HG02798 (cell line): ENCODE results near the gene EHD4.

ENCODE experiments used
- ATAC-seq: cut with Tn5 transposase; IDR thresholded peaks from one replicate; pipeline ENCODE4 v1.9.1; 2021; ENCODE audit warnings: mild to moderate bottlenecking; ENCODE audit not compliant: unreplicated experiment, poor library complexity

Gene EHD4

DNA sequence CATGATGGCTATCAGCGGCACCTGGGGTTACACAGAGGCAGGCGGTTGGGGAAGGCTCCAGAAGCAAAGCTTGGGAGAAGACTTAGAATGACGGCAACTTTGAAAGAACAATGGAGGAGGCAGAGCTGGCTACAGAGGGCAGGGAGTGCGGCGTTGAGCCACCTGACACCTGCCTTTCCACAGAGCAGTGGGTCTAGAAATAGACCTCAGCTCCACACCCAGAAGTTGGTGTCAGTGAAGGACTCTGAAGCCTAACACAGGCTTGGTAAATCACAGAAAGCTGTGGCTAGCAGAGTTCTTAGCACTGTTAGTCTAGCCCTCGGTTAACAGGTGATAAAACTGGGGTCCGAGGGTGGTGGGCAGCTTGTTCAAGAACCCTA, 23.1 kb upstream of the EHD4 start:
- no peak for ATAC-seq

DNA sequence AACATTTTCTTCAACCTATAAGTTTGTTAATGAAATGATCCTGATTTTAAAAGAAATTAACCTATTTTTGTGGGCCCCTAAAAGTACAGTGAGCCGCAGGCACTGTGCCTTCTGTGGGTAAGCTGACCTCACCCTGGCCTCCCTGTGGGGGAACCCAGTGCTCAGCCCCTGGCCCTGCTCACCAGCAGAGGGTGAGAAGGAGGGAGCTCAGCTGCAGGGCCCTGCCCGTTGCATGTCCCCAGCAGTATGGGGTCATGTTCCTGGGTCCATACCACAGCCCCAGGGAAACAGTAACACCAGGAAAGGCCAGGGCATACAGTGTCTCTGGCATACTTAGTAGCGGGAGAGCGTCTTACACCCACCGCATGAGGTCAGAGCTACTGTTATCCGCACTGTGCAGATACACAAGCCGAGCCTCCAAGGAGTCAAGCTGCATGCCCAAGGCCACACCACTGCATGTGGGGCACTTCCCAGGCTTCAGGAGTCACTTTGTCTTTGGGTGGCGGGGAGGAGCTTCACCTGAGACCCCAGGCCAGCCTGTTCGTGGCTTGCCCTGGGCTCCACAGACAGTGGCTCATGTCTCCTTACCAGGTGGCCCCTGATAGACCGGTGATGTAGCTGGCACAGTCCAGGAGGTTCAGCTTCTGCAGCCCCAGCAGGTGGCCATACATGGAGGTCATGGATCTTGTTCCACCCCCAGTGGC, 22.6 kb upstream of the EHD4 start:
- ATAC-seq = no peak

DNA sequence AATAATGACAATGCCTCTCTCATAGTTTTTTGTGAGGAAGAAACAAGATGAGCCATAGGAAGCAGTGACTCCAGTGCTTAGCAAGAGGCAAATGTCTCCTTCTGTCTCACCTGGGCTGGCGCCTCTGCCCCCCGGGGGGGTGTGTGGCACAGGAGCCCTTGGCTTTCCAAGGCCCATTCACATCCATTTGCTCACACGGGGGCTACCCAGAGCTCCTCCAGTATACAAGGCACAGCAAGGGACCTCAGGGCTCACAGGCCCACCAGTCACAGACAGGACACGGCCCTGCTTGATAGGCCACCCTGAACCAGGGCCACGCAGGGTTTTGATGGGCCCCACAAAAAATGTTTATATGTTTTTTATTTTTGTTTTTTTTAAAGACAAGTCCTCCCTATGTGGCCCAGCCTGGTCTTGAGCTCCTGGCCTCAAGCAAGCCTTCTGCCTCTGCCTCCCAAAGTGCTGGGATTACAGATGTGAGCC, 21.9 kb upstream of the EHD4 start:
- ATAC-seq = no peak

DNA sequence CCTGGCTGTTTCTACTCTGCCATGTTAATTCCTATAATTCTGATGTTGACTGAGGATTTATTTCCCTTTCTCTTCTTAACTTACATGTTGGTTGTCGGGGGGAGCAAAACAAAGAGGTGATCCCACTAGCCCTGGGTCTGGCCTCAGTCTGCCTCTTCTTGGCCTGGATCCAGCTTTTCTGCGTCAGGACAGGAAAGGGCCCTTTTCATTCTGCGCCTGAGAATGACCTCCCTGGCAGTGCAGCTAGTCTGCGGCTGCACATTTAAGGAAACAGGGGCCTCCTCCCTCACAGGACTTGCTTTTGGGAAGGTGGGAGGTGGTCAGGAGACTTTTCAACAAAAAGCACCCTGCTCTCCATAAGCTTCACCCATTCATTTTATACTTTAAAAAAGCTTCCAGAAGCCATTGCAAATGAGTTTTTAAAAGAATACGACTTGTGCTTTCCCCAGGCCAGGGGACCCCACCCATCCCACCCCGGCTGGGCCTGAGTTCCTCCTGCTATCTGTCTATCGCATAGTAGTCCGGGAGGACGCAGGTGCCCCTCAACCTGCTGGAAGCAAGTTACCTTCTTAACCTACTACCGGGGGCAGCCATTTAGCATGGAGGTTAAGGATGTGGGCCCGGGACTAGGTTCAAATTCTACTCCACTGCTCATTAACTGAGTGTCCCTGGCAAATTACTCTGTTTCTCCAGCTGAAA, 21.3 kb upstream of the EHD4 start:
- ATAC-seq = no peak

DNA sequence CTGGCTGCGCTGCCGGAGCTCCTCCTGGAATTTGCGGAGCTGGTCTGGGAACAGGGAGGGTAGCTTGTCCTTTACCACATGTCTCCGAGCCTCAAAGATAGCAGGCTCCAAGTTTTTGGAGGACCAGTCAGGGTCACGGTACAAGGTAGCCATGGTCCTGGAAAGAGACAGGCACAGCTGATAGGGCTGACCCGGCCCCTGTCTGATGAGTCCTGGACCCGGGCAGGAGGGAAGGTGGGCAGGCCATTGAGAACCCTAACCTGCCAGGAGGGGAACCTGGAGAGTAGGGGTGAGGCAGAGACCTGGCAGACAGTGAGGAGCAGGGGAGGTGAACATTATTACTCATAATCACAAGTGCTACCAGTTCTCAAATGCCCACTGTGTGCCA, 20.4 kb upstream of the EHD4 start:
- no peak for ATAC-seq

DNA sequence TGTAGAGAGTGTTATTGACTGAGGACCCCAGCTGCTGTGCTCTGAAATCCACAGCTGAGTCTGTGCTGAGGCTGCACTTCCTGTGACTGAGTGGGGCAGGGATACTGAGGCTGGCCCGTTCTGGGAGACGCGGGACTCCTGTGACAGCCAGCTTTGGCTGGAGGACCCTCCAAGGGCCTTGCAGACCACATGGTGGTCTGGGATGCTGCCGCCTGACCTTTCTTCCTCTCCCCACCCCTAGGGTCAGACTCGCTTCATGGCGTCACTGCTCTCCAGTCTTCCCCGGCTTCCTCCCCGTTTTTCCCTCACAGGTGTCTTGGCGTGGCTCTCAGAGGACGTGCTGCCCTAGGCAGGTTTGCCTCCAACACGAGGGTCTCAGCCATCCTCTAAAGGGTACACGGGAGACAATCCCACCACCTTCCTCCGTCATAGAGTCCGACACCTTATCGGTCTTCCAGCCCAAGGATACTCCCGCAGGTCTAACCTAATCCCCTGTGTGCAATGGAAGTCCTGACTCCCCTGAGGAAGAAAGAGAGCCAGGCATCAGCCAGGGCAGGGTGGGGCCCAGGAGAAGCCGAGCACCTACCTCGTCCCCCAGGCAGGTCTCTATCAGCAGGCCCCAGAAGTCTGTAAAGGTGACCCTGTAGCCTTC, 19.9 kb upstream of the EHD4 start:
- ATAC-seq = no peak

DNA sequence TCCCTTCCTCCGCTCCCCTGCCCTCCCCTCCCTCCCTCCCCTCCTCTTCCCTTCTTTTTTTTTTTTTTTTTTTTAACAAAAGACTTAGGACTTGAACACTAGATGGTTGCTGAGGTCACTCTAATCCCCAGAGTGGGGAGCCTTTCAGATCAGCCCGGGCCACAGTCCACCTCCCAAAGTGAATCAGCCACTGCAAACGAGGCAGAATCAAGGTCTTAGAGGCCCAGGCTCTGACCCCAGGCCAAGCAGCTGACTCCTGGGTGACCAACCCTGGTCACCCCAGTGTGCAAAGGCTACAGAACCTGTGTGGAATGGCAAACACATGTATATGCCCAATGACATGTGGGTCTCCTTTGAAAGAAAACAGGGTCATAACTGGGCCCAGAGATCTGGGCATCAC, 18.3 kb upstream of the EHD4 start:
- no peak for ATAC-seq

DNA sequence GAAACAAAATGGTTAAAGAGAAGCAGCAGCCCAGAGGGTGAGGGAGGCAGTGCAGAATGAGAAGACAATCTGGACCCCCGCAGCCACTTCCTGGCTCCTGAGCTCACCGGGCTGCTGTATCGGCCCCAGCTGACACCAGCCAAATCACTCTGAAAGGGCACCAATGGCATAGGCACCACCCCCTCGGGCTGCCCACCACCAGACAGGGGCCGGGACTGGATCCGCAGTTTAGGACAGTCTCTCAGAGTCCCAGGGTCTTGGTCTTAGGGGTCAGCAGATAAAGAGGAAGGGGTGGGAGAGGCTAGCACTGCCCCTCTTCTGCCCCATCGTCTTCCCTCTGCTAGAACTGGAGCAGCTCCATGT, 17.9 kb upstream of the EHD4 start:
- no peak for ATAC-seq

DNA sequence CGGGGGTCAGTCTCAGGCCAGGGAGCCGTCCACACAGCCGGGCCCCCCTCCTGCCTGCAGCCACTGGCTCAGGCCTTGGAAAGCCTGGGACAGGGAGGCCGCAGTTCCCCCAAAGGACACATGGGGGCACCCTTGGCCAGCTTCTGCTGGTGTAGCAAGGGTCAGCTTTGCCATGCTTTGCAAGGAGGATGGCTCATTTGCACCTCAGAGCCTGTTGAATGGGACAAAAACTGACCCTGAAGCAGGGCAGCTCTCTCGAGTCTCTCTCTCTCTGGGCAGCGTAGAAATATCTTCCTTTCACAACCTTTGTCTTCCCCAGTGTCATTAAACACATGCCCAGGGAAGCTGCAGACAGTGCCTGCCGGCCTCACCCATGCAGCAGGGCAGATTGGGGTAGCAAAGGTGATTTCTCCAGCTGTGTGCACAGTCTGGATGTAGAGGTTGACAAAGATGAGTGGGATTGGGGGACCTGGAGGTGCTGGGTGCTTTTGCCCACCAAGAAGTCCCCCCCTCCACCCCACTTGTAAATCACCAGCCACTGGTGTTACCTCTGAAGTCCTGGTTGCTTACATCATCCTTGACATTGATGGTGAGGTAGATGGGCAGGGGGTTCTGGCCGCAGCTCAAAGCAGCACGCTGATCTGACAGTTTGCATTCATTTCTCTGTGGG, 17.4 kb upstream of the EHD4 start:
- peak; percentile 72 for ATAC-seq

DNA sequence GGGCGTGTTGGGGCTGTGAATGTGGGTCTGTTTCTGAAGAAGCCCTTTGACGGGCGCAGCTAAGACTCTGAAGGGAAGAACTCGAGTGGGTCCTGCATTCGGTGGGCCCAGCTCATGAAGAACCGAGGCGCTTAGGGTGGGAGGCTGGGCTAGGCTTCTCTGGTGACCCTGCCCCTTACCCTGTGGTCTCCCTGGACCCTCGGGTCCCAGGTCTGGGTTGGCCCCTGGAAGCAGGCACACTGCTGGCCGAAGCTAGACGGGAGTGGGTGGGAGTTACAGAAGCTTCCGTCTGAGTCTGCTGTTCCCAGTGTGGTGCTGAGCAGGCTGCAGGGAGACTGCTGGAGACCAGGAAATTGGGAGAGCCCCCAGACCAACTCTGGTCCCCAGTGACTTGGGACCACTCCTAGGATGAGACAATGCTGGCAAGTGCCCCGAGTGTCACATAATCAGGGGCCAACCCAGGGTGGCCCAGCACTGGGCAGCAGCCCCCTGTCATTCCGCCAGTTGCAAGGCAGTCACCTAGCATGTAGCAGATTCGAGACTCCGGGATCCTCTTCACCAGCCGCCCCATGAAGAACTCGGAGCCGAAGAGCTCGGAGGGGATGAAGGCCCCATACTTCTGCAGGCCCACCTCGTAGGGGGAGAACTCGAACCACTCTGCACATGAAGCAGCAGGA, 16.7 kb upstream of the EHD4 start:
- no peak for ATAC-seq

DNA sequence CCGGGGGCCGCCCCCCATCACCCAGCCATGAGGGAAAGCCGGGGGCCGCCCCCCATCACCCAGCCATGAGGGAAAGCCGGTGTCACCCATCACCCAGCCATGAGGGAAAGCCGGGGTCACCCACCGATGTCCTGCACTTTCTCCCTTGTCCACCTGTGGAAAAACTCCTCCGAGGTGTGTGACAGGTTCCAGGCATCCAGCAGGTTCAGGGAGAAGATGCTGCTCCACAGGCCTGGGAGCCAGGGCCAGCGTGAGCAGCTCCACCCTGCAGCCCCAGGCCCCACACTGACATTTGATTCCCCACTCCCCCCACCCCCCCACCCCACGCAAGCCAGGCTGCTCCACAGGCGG, 15.5 kb upstream of the EHD4 start:
- ATAC-seq = no peak

DNA sequence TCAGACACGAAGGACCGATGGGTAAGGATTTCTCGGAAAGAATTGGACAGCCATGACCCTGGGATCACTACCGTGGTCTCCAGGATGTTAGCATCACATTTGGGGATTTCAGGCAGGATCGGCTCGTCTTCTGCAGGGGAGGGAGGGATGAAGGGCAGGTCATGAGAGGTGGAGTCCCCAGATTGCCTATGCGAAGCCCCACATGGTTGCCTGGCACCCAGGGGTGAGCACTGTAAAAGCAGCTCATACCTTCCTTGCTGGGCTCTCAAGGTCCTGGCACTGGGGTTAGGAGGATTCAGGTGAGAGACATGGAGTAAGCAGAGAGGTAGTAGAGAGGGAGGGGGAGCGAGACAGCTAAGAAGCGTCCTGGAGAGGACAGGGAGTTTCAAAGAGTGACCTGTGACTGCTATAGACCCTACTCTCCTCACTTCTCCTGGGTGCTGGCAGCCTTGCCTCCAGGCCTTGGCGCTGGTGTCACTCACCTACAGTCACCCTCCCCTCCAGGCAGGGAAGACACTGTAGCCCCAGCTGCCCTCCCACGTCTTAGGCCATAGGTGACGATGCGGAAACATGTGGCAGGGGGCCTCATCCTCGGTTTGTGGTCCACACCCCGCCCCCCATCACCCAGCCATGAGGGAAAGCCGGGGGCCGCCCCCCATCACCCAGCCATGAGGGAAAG, 15.0 kb upstream of the EHD4 start:
- ATAC-seq = no peak

DNA sequence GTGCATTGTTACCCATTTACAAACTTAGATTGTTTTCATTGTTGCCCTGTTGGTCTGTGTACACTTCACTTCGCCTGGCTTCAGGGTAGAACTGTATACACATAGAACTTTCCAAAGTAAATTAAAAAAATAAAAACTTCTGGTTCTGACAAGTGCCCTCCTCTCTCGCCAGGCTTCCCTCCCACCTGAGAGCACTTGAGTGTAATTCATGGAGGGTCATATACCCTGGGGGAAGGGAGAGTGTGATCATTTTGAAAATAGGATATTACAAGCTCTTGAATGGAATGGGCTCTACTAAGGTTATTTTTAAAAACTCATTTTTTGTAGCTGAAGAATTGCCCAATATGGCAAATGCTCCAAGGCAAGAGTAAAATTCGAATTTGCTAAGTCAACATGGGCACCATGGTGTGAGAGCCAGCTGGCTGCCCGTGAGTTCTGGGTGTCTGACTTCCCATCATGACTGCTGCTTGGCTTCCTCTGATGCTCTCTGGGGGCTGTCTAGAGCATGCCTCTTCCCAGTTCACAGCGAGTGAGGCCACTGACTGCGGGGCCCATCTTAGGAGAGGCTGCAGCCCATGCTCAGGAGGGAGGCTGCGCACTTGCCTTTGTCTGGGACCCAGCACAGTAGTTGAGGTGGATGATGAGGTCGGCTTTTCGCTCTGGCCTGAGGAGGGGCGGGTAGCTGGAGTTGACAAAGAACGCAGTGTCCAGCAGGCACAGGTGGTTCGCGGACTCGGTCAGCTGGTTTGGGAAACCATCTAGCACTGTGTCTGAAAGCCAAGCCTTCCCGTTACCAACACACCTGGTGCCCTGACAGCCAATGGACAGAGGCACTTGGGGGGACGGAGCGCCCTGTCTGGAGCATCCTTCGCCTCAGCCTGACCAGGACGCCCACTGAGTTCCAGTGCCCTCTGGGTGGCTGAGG, 13.1 kb upstream of the EHD4 start:
- no peak for ATAC-seq

DNA sequence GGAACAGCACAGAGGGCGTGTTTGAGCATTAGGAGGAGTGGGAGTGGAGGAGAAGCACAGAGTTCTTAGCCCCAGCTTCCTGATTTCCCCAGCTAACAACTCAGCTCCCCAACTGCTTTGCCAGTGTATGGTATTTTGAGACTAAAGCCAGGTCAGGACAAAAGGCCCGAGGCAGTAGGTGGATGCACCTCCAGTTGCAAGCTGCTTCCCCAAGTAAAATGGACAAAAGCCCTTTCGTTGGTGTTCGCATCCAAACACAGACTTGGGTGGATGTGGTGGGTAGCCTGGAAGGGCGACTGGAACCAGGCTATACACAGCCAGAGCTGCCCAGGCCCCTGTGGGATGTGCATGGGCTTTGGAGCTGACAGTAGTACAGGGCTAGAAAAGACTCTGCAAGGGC, 12.3 kb upstream of the EHD4 start:
- no peak for ATAC-seq

DNA sequence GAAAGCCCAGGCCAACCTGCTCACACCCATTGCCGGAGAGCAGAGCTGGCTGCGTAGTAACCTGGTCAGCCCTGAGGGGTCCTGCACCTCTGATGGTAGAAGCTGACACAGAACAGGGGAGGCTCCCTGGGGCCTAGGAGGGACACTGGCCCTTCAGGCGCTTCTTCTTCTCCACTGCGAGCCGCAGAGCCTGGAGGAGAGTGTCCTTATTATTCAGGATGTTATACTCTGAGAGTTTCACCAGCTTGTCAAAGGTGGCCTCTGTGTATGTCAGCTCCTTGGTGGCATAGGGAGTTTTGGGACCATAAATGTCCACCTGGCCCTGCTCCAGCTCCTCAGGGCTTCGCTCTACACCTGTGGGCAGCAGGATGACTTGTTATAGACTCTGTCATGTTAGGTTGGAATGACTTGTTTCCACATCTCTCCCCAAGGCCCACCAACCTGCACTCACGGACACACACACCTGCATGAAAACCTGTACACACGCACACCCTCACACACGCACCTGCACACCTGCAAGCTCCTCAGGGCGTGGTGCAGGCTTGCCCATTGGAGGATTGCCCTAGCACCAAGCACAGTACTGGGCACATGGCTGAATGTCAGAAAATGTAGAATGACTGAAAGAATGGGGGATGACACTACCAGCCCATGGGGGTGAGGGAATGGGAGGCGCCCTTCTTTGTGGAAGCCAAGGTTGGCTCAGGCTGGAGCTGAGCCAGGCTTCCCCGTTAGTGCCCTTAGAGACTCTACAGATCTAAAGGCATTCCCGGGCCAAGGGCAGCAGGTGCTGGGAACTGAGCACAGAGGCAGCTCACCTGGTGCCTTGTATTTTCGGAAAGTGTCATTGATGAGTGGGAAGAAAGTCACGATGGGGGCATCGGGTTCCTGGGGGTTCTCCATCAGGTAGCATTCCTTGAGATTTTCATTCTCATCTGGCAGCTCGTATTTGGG, 11.5 kb upstream of the EHD4 start:
- no peak for ATAC-seq

DNA sequence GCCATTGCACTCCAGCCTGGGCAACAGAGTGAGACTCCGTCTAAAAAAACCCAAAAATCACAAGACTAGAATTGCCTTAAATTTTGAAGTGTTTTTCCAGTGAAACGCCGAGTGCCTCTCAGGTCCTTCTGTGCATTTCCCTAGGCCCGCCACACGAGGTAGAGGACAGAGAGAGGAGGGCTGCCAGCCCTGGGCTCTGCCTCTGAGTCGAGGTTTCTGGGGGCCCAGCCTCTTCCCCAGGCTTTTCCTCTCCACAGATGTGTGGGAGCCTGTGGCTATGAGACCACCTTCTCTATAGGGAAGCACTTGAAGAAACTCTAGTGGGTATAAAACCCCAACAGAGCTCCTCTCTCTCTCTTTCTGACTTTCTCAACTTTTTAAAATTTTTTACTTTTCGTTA, 10.9 kb upstream of the EHD4 start:
- no peak for ATAC-seq

DNA sequence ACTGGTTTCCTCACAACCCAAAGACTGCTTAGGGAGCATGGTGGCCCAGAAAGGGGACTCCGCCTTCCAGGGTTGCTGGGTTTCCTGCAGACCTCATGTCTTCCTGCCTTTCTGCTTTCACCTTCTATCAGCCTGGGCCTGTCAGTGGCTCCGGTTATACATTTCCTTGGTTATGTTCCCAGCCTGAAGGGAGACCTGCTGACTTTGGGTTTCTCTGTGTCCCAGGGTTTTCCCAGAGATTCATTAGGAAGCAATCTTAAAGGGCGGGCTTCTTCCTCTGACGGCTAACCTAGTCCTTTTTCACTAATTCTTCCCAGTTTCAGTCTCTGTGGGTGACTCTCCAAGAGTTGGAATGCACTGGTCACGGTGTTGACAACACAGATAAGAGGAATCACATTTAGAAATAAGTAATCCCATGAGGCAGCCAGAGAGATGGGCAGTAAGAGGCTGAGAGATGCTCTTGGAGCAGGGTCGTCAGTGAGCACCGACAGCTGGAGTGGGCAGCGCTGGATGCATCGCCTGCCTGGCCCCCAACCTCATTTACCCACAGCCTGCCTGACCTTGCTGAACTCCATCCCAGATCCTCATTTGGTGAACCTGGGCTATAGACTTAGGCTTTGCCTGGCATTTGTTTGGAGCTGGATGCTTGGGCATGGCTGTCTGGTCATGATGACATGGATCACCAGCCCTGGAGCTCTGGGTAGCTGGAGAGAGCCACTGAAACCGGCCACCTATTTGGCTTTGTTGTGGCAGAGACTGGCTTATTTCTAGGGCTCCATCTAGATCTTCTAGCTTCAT, 10.0 kb upstream of the EHD4 start:
- no peak for ATAC-seq
